Measurements from ENCODE around the gene LRRC45.

DNA sequence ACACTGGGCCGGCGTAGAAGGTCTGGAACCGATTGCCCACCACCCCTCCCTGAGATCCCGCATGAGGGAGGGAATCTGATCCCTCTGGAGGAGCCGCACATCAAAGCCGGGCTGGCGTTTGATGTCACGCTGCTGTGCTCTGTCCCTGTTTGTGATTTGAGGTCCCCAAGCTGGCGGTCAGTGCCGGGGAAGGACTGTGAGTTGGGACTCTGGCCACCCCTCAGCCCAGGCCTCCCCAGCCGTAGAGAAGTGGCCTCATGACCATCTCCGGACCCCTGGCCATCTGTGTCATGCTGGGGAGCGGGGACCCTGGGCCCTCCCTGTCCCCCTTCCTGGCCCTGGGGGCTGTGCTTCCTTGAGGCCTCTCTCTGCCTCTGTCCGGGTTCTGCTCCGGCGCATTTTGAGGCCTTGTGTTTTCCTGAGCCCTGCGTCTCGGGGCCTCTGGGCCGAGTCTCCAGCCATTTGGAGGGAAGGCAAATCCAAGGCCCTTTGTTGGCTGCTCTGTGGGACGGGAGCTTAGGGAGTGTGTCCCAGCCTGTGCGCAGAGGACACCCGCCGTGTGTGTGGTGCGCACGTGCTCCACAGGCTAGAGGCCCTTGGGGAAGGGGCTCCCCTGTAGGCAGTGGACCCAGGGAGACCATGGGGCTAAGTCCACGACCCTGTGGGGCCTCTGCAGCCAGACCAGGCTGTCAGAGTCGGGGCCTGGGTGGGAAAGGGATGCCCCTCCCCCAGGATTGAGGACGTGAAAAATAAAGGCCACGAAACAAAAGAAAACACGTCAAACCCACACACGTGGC, 30.6 kb upstream of the LRRC45 start:
- TF ChIP-seq, protein P1, sequence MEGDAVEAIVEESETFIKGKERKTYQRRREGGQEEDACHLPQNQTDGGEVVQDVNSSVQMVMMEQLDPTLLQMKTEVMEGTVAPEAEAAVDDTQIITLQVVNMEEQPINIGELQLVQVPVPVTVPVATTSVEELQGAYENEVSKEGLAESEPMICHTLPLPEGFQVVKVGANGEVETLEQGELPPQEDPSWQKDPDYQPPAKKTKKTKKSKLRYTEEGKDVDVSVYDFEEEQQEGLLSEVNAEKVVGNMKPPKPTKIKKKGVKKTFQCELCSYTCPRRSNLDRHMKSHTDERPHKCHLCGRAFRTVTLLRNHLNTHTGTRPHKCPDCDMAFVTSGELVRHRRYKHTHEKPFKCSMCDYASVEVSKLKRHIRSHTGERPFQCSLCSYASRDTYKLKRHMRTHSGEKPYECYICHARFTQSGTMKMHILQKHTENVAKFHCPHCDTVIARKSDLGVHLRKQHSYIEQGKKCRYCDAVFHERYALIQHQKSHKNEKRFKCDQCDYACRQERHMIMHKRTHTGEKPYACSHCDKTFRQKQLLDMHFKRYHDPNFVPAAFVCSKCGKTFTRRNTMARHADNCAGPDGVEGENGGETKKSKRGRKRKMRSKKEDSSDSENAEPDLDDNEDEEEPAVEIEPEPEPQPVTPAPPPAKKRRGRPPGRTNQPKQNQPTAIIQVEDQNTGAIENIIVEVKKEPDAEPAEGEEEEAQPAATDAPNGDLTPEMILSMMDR (IDR thresholded peaks at IDR 0.05), result no peak
- no peak for TF ChIP-seq POLR2A (IDR thresholded peaks at IDR 0.05)

Measured in adrenal gland (tissue), 5 donors.